ENCODE measurements around the gene SPATA20. TPM values are rescaled to one million over a fixed set of nuclear protein-coding genes. Genes with fewer than 3 reads are reported as not detected.

Gene SPATA20
- total and polyA plus RNA-seq, 9 donors = 43.5 to 81.2 (median 60.5) TPM

- Histone ChIP-seq H3K27ac (peak overlapping the region in 1 of 2 donors; percentile 13), H3K36me3 (no peaks in the 10 kb centered on the region), H3K27me3 (no peaks in the 10 kb centered on the region), H3K4me3 (no peak overlapping the region), H3K9me3 (no peaks in the 10 kb centered on the region), H3K4me1 (ENCODE audit: insufficient read depth) (peaks cover 12% of the 10 kb centered on the region)
- intact Hi-C loops (cut with DNase I) = loop anchor here in 2 of 4 donors (10.0 kb wide), 1 partner anchor 53 kb away; no protein-coding TSS in a partner anchor
- TF ChIP-seq POLR2A (IDR thresholded peaks at IDR 0.05) (no peak), CTCF (IDR thresholded peaks at IDR 0.05) (no peak), EP300 (IDR thresholded peaks at IDR 0.05) (no peak)
- WGBS, 3 donors = 86 to 90% (median 86%) methylated on average over 20 of the region's 20 CpGs
- DNase-seq = no peak
Measured at GRCh38 chr17:50537721-50538548, 9.0 kb upstream of the SPATA20 start.

- Histone ChIP-seq H3K36me3 (no peaks in the 10 kb centered on the region), H3K9me3 (no peaks in the 10 kb centered on the region), H3K4me3 (no peak overlapping the region), H3K4me1 (ENCODE audit: insufficient read depth) (peaks cover 9% of the 10 kb centered on the region), H3K27me3 (no peaks in the 10 kb centered on the region), H3K27ac (no peak overlapping the region)
- no peak for TF ChIP-seq CTCF (IDR thresholded peaks at IDR 0.05)
- TF ChIP-seq POLR2A (IDR thresholded peaks at IDR 0.05) = no peak
- no peak for TF ChIP-seq EP300 (IDR thresholded peaks at IDR 0.05)
- 69 to 73% (median 71%) methylated on average over 20 of the region's 20 CpGs for WGBS, 3 donors
- intact Hi-C loops (cut with DNase I) = loop anchor here in 2 of 4 donors (10.0 kb wide), 1 partner anchor 54 kb away; no protein-coding TSS in a partner anchor
- DNase-seq = peak in 1 of 5 donors; percentile 55
Measured at GRCh38 chr17:50538549-50539410, 8.2 kb upstream of the SPATA20 start.

- Histone ChIP-seq H3K27me3 (no peaks in the 10 kb centered on the region), H3K4me1 (ENCODE audit: insufficient read depth) (peaks cover 6% of the 10 kb centered on the region), H3K36me3 (no peaks in the 10 kb centered on the region), H3K9me3 (no peaks in the 10 kb centered on the region), H3K27ac (no peak overlapping the region), H3K4me3 (no peak overlapping the region)
- TF ChIP-seq POLR2A (IDR thresholded peaks at IDR 0.05) = no peak
- TF ChIP-seq CTCF (IDR thresholded peaks at IDR 0.05) = no peak
- TF ChIP-seq EP300 (IDR thresholded peaks at IDR 0.05) = no peak
- peak in 1 of 5 donors; percentile 50 for DNase-seq
- WGBS, 3 donors = 78 to 84% (median 79%) methylated on average over 15 of the region's 15 CpGs
- intact Hi-C loops (cut with DNase I) = loop anchor here (5.0 to 10.0 kb wide), 4 partner anchors 33 to 295 kb away; partner anchors contain the start of genes MYCBPAP (in 1 of the 4) and WFIKKN2 (in 1 of the 4)
Measured at GRCh38 chr17:50539762-50540559, 7.0 kb upstream of the SPATA20 start.

All from ovary (tissue), 9 donors.